Ascending aorta (tissue), 2 donors: ENCODE measurements around the gene ADAMTS2. TPM values are rescaled to one million over a fixed set of nuclear protein-coding genes. Genes with fewer than 3 reads are reported as not detected.

Experiments used
- DNase-seq, 2 donors: peaks; one replicate each; pipeline ENCODE4 v3.0.0-alpha.2; 2019; ENCODE audit warnings: low spot score in 2 of 2
- H3K27ac ChIP-seq, 2 donors: fragments of 200-600 bp; sonication (generic); one replicate each; pipeline ENCODE4 v1.5.1; 2016 to 2017; ENCODE audit warnings: mild to moderate bottlenecking in 1 of 2
- H3K27me3 ChIP-seq: fragments of 200-600 bp; sonication (generic); one replicate; pipeline ENCODE4 v1.5.1; 2017
- H3K36me3 ChIP-seq, 2 donors: fragments of 200-600 bp; sonication (generic); one replicate each; pipeline ENCODE4 v1.5.1; 2016
- H3K4me1 ChIP-seq, 2 donors: fragments of 200-600 bp; sonication (generic); one replicate each; pipeline ENCODE4 v1.5.1; 2016 to 2017; ENCODE audit warnings: mild to moderate bottlenecking in 1 of 2
- H3K4me3 ChIP-seq, 2 donors: fragments of 200-600 bp; sonication (generic); one replicate each; pipeline ENCODE4 v1.5.1; 2016 to 2017; ENCODE audit warnings: mild to moderate bottlenecking in 1 of 2
- H3K9me3 ChIP-seq, 2 donors: fragments of 200-600 bp; sonication (generic); one replicate each; pipeline ENCODE4 v1.5.1; 2016
- CTCF ChIP-seq, 3 experiments: fragments of 200-600 bp in 2 of 3; fragments of 450-650 bp in 1 of 3; sonication (generic) in 2 of 3; IDR thresholded peaks; one replicate each; pipeline ENCODE4 v1.5.1; 2016 to 2019; ENCODE audit warnings: antibody characterized with exemption in 3 of 3, mild to moderate bottlenecking in 1 of 3, moderate library complexity in 1 of 3
- intact Hi-C: fragments of 100-400 bp; cut with DNase I; formaldehyde crosslinking; loops from one replicate; pipeline ENCODE4 v1.15.1; 2023
- total RNA-seq: library from RNA; depleted of rRNA; stranded (reverse); fragments of >200 nt; gene quantifications from one replicate; pipeline ENCODE4 v1.1.0, GENCODE V29; 2016

The ADAMTS2 gene
- total RNA-seq, 1 donor from 2014 or later = 51.0 TPM

GRCh38 chr5:179215576-179215975, 129.7 kb downstream of the ADAMTS2 start:
- Histone ChIP-seq H3K9me3 (no peaks in the 10 kb centered on the region), H3K4me1 (no peaks in the 10 kb centered on the region), H3K27ac (no peak overlapping the region), H3K36me3 (no peaks in the 10 kb centered on the region), H3K4me3 (no peak overlapping the region), H3K27me3 (no peaks in the 10 kb centered on the region)
- intact Hi-C loops = no loop called here
- no peak for DNase-seq
- TF ChIP-seq CTCF (IDR thresholded peaks at IDR 0.05) = no peak

- DNase-seq = no peak
- no peak for TF ChIP-seq CTCF (IDR thresholded peaks at IDR 0.05)
- intact Hi-C loops = no loop called here
- H3K4me3 ChIP-seq = no peak overlapping the region
- H3K27ac ChIP-seq = no peak overlapping the region
- no peaks in the 10 kb centered on the region for H3K27me3 ChIP-seq
- no peaks in the 10 kb centered on the region for H3K4me1 ChIP-seq
- no peaks in the 10 kb centered on the region for H3K9me3 ChIP-seq
- no peaks in the 10 kb centered on the region for H3K36me3 ChIP-seq
Observed at GRCh38 chr5:179214678-179215077, 130.6 kb downstream of the ADAMTS2 start.

- H3K9me3 ChIP-seq = no peaks in the 10 kb centered on the region
- no peak overlapping the region for H3K4me3 ChIP-seq
- H3K27ac ChIP-seq = no peak overlapping the region
- intact Hi-C loops = no loop called here
- H3K36me3 ChIP-seq = no peaks in the 10 kb centered on the region
- DNase-seq = no peak
- no peak for TF ChIP-seq CTCF (IDR thresholded peaks at IDR 0.05)
- no peaks in the 10 kb centered on the region for H3K4me1 ChIP-seq
- no peaks in the 10 kb centered on the region for H3K27me3 ChIP-seq
Observed at GRCh38 chr5:179212870-179213269, 132.4 kb downstream of the ADAMTS2 start.

- Histone ChIP-seq H3K4me3 (no peak overlapping the region), H3K9me3 (no peaks in the 10 kb centered on the region), H3K4me1 (no peaks in the 10 kb centered on the region), H3K27ac (no peak overlapping the region), H3K27me3 (no peaks in the 10 kb centered on the region), H3K36me3 (no peaks in the 10 kb centered on the region)
- no peak for DNase-seq
- intact Hi-C loops = no loop called here
- no peak for TF ChIP-seq CTCF (IDR thresholded peaks at IDR 0.05)
Observed at GRCh38 chr5:179211631-179212030, 133.6 kb downstream of the ADAMTS2 start.

GRCh38 chr5:179211068-179211467, 134.2 kb downstream of the ADAMTS2 start:
- H3K27ac ChIP-seq = no peak overlapping the region
- no peak overlapping the region for H3K4me3 ChIP-seq
- no peaks in the 10 kb centered on the region for H3K36me3 ChIP-seq
- no peaks in the 10 kb centered on the region for H3K27me3 ChIP-seq
- no peak for DNase-seq
- intact Hi-C loops = no loop called here
- no peaks in the 10 kb centered on the region for H3K9me3 ChIP-seq
- no peaks in the 10 kb centered on the region for H3K4me1 ChIP-seq
- TF ChIP-seq CTCF (IDR thresholded peaks at IDR 0.05) = no peak

- Histone ChIP-seq H3K27me3 (no peaks in the 10 kb centered on the region), H3K4me3 (no peak overlapping the region), H3K9me3 (no peaks in the 10 kb centered on the region), H3K36me3 (no peaks in the 10 kb centered on the region), H3K4me1 (no peaks in the 10 kb centered on the region), H3K27ac (no peak overlapping the region)
- intact Hi-C loops = no loop called here
- no peak for TF ChIP-seq CTCF (IDR thresholded peaks at IDR 0.05)
- DNase-seq = no peak
Observed at GRCh38 chr5:179210478-179210877, 134.8 kb downstream of the ADAMTS2 start.
